IPS-20b (cell line): Measurements from ENCODE around the gene TECPR1.

Source experiments
- H3K27ac ChIP-seq: one replicate; pipeline ENCODE4 v1.5.1; 2013; ENCODE audit warnings: low read length
- H3K27me3 ChIP-seq: 2 replicates; pipeline ENCODE4 v1.6.1; 2013; ENCODE audit warnings: mild to moderate bottlenecking, low read length, inconsistent platforms; ENCODE audit not compliant: insufficient read depth
- H3K36me3 ChIP-seq: 2 replicates; pipeline ENCODE4 v1.6.1; 2013; ENCODE audit warnings: low read depth, mild to moderate bottlenecking, inconsistent platforms, low read length, moderate library complexity; ENCODE audit not compliant: insufficient read depth
- H3K4me1 ChIP-seq: 2 replicates; pipeline ENCODE4 v1.6.1; 2013; ENCODE audit warnings: mild to moderate bottlenecking, control low read depth, inconsistent platforms, low read length, moderate library complexity; ENCODE audit not compliant: insufficient read depth
- H3K4me3 ChIP-seq: 2 replicates; pipeline ENCODE4 v1.5.1; 2013; ENCODE audit warnings: mild to moderate bottlenecking, low read length, inconsistent platforms
- H3K9ac ChIP-seq: 2 replicates; pipeline ENCODE4 v1.6.1; 2013; ENCODE audit warnings: low read depth, mild to moderate bottlenecking, inconsistent platforms, low read length, moderate library complexity
- H3K9me3 ChIP-seq: 2 replicates; pipeline ENCODE4 v1.6.1; 2013; ENCODE audit warnings: mild to moderate bottlenecking, low read depth, low read length, inconsistent platforms; ENCODE audit not compliant: insufficient read depth

TECPR1 gene

DNA sequence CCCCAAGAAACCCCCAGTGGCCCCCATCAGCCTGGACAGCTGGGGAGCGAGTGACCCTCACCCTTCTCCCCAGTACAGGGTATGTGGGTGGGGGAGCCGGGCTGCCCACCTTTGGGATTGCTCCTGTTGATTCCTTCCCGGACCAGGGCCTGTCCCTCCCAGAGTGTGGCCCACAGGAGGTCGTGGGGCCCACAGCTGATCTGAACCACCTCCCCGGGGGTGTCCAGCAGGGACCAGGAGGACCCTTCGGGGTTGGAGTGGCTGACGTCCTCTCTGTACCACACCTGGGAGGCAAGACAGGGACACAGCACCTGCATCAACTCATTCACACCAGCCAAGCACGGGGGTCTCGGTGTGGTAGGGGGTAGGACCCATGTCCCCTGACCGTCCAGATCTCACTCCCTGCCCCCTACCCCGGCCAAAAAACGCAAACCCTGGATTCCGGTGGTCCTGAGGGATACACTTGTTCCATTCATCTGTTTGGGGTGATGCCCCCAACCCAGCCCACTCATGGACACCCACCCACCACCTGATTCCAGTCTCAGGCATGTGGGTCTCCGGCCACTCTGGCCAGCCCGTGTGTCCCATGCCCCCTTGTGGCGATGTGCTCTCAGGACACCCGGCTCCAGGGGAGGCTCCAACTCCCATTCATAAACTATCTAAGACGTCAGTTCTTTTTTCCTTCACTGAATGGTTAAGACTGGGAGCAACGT is 10.9 kb downstream of the TECPR1 start:
- H3K4me3 ChIP-seq = no peak overlapping the region
- no peak overlapping the region for H3K9ac ChIP-seq
- no peak overlapping the region for H3K27ac ChIP-seq
- H3K4me1 ChIP-seq = no peaks in the 10 kb centered on the region
- no peaks in the 10 kb centered on the region for H3K9me3 ChIP-seq
- H3K27me3 ChIP-seq = no peaks in the 10 kb centered on the region
- no peaks in the 10 kb centered on the region for H3K36me3 ChIP-seq

DNA sequence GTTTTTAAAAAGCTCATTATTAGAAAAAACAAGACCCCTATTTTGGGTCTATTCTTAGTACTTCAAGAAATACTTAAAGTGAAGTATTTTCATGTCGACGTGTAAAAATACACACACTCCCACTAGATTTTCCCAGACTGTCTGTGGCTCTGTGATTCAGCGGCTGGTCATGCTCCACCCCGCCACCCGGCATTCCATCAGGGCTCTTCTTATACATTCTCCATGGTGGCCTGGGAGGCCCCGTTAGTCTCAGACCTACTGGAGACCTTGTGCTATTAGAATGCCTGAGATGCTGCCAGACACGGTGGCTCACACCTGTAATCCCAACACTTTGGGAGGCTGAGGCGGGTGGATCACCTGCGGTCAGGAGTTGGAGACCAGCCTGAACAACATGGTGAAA is 13.1 kb downstream of the TECPR1 start:
- H3K9ac ChIP-seq = no peak overlapping the region
- H3K9me3 ChIP-seq = no peaks in the 10 kb centered on the region
- no peaks in the 10 kb centered on the region for H3K27me3 ChIP-seq
- H3K4me3 ChIP-seq = no peak overlapping the region
- H3K36me3 ChIP-seq = no peaks in the 10 kb centered on the region
- no peaks in the 10 kb centered on the region for H3K4me1 ChIP-seq
- no peak overlapping the region for H3K27ac ChIP-seq

DNA sequence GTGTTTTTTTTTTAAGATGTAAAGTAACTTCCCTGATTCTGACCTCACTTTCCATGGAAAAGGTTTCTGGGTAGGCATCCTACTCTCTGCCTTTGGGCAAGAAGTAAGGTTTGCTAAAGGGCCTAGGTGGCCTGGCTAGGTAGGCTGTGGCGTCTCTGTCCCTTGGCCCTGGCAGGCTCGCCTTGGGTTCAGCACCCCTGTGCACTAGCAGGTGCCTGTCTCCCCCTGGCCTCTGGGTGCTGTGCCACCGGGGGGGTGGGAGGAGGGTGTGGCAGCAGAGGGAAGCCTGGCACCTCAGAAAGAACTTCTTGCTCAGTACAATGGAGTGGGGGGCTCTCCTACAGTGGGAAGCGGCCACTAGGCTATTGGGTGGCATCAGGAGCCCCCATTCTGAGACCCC is 14.0 kb downstream of the TECPR1 start:
- H3K9ac ChIP-seq = no peak overlapping the region

DNA sequence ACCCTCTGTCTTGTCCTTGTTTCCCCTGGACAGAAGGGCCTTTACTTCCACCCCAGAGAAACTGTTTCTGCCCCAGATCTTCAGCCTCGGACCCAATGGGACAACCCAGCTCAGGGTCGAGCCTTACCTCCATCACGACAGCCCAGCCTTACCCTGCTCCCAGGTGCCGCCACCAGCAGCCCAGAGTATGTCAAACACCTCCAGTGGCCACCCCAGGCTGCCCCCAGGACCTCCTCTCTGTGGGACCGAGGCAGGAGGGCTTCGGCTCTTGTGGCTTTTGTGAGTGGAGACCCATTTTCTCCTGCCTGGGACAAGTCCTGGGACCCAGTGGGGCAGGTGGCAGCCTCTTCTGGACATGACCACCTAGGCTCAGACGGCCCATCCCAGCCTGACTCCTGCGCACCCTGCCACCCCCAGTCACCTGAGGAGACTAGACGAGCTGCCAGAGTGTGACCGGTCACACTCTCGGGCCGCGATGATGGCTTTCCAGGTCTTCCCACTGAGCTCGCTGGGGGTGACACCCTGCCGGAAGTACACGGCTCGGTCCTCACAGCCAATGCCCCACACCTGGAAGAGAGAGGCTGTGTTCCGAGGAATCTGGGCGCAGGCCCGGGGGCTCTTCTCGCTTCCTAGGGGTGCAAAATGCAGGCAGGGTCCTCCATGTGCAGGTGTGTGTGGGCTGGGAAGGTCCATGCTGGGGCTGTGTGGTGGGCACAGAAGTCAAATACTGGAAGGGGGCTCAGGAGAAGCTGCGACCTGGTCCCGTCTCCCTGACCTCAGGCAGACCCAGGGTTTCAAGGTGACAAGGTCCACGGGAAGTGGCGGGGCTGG is 15.5 kb downstream of the TECPR1 start:
- no peaks in the 10 kb centered on the region for H3K36me3 ChIP-seq
- no peak overlapping the region for H3K9ac ChIP-seq

More for the DNA sequence above, 14.0 kb downstream of the TECPR1 start:
- Histone ChIP-seq H3K36me3 (no peaks in the 10 kb centered on the region), H3K4me3 (no peak overlapping the region), H3K27me3 (no peaks in the 10 kb centered on the region), H3K9me3 (no peaks in the 10 kb centered on the region), H3K27ac (no peak overlapping the region), H3K4me1 (no peaks in the 10 kb centered on the region)

DNA sequence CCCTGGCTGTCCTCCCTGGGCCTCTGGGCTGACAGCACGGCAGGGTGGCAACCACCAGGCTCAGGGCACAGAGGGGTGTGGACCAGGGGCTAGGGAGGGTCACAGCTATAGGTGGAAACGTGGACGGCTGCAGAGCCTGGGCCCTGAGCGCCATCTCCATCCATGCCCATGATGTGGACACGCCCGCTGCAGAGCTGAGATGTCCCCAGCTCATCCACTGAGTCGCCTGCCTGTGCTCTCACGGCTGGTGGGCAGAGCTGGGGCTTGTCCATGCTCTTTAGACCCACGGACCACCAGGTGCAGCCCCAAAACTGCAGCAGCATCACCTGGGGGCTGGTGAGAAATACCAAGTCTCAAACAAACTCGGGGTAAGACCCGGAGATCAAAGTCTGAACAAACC is 16.1 kb downstream of the TECPR1 start:
- H3K36me3 ChIP-seq = no peaks in the 10 kb centered on the region
- H3K27ac ChIP-seq = no peak overlapping the region
- no peaks in the 10 kb centered on the region for H3K9me3 ChIP-seq
- H3K4me3 ChIP-seq = no peak overlapping the region
- no peak overlapping the region for H3K9ac ChIP-seq
- no peaks in the 10 kb centered on the region for H3K27me3 ChIP-seq
- H3K4me1 ChIP-seq = no peaks in the 10 kb centered on the region

More for the DNA sequence above, 15.5 kb downstream of the TECPR1 start:
- Histone ChIP-seq H3K4me1 (no peaks in the 10 kb centered on the region), H3K27me3 (no peaks in the 10 kb centered on the region), H3K9me3 (no peaks in the 10 kb centered on the region), H3K4me3 (no peak overlapping the region), H3K27ac (no peak overlapping the region)

DNA sequence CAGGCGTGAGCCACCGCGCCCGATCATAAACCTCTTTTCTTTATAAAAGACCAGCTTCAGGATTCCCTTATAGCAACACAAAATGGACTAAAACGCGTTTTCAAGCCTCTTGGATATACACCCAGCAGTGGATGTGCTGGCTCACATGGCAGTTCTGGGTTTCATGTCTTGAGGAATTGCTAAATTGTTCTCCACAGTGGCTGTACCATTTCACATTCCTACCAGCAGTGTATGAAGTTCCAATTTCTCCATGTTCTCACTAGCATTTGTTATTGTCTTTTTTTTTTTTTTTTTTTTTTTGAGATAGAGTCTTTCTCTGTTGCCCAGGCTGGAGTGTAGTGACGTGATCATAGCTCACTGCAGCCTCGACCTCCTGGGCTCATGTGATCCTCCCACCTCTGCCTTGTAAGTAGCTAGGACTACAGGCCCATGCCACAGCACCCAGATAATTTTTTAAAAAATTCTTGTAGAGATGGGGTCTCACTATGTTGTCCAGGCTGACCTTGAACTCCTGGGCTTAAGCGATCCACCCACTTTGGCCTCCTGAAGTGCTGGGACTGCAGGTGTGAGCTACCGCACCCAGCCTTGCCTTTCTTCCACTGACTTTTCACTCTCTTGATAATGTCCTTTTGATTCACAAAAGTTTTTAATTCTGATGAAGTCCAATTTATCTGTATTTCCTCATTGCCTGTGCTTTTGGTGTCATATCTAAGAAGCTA is 17.4 kb downstream of the TECPR1 start:
- no peaks in the 10 kb centered on the region for H3K27me3 ChIP-seq
- H3K4me1 ChIP-seq = no peaks in the 10 kb centered on the region
- no peaks in the 10 kb centered on the region for H3K9me3 ChIP-seq
- no peak overlapping the region for H3K4me3 ChIP-seq
- H3K9ac ChIP-seq = no peak overlapping the region
- no peaks in the 10 kb centered on the region for H3K36me3 ChIP-seq
- H3K27ac ChIP-seq = no peak overlapping the region

DNA sequence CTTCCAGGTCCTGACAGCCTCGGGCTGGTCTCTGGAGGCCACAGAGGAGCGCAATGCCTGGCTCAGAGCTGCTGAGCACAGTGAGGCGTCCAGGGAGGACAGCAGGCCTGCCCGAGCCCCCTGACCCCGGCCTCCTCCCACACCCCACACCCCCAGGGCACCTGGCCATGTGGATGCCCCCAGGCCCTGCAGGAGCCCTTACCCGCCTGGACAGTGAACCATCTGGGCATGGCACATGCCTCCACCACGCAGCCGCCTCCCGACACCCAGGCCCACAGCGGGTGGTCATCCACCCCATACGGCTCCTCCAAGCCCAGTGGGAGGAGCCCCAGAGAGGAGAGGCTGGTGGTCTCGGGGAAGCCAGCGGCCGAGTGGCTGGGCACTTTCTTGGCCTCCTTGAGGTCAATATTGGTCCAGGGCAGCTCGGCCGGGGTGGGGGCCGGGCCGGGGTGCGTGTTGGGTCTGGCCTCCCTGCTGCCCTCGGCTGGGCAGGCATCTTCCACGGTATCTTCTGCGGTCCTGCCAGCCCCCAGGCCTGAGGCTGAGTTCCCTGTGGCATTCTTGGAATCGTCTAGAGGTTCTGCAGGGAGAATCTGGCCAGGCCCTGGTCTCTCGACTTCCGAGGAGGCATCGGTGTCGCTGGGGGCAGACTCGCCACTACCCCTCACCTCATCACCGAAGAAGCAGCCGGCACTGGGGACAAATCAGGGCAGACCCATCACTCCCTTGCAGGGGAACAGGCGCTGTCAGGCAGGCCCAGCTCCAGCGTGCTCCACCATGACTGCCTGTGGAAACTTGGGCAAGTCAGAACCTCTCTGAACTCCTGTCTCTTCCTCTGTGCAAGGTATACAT is 18.6 kb downstream of the TECPR1 start:
- H3K9ac ChIP-seq = no peak overlapping the region
- H3K4me3 ChIP-seq = no peak overlapping the region
- no peaks in the 10 kb centered on the region for H3K4me1 ChIP-seq
- no peaks in the 10 kb centered on the region for H3K9me3 ChIP-seq
- H3K36me3 ChIP-seq = no peaks in the 10 kb centered on the region
- H3K27ac ChIP-seq = no peak overlapping the region
- no peaks in the 10 kb centered on the region for H3K27me3 ChIP-seq

DNA sequence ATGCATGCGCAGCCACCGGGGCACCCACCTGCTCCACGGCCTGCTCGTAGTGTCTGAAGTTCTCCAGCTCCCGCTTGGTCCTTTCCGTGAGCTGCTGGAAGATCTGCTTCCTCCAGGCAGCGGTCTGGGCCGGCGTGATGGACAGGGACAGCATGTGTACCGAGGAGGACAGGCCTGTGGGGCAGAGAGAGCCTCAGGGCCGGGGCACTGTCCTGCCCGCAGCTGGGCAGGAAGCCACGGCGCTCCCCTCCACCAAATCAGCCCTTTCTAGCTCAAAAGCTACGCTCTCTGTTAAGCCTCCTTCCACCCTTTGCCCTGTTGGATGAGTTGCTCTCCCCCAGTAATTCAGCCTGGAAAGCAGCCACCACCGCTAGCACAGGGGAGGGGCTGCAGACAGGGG is 19.2 kb downstream of the TECPR1 start:
- no peaks in the 10 kb centered on the region for H3K27me3 ChIP-seq
- no peaks in the 10 kb centered on the region for H3K4me1 ChIP-seq
- no peaks in the 10 kb centered on the region for H3K36me3 ChIP-seq
- H3K4me3 ChIP-seq = no peak overlapping the region
- H3K27ac ChIP-seq = no peak overlapping the region
- no peak overlapping the region for H3K9ac ChIP-seq
- no peaks in the 10 kb centered on the region for H3K9me3 ChIP-seq

DNA sequence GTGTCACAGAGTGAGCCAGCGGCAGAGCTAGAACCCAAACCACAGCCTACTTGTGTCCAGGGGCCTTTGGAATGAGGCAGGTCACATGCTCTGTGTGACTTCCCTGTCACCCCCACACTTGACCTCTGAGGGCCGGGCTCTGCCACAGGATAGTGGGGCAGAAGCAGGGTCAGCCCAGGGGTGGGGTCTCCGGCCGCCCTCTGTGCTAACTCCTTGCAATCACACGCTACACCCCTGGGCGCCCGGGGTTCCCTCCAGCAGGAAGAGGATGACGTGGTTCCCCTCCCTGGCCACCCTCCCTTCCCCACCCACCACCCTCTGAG is 19.8 kb downstream of the TECPR1 start:
- no peak overlapping the region for H3K4me3 ChIP-seq
- H3K9ac ChIP-seq = no peak overlapping the region
- no peaks in the 10 kb centered on the region for H3K27me3 ChIP-seq
- H3K9me3 ChIP-seq = no peaks in the 10 kb centered on the region
- no peak overlapping the region for H3K27ac ChIP-seq
- no peaks in the 10 kb centered on the region for H3K36me3 ChIP-seq
- H3K4me1 ChIP-seq = no peaks in the 10 kb centered on the region

DNA sequence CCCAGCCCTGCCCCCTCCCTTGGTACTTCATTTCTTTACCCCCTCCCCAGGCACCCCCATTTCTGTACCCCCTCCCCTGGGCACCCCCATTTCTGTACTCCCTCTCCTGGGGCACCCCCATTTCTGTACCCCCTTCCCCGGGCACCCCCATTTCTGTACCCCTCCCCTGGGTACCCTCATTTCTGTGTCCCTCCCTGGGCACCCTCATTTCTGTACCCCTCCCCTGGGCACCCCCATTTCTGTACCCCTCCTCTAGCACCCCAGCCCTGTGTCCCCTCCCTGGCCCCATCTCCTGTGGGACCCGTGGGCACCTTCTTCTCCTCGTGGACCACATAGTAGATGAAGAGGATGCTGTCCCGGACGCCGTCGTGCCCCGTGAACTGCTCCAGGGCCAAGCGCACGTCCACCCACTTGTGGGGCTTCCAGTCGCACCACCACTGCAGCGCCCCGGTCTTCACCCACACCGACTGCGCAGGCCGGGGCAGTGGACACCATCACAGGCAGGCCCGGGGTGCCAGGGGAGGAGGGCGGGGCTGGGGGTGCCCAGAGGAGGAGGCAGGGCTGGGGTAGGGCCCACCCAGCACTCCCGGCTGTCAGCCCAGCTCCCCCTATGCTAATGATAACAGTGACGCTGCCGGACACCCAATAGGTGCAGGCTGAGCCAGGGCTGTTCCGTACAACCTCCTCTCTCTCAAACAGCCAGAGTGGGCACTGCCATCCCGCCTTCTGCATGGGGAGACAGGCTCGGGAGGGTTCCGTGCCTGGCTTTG is 20.4 kb downstream of the TECPR1 start:
- no peaks in the 10 kb centered on the region for H3K4me1 ChIP-seq
- H3K27me3 ChIP-seq = no peaks in the 10 kb centered on the region
- H3K4me3 ChIP-seq = no peak overlapping the region
- no peaks in the 10 kb centered on the region for H3K9me3 ChIP-seq
- no peak overlapping the region for H3K27ac ChIP-seq
- H3K9ac ChIP-seq = no peak overlapping the region
- H3K36me3 ChIP-seq = no peaks in the 10 kb centered on the region
